ENCODE results near the gene PDGFA.

DNA sequence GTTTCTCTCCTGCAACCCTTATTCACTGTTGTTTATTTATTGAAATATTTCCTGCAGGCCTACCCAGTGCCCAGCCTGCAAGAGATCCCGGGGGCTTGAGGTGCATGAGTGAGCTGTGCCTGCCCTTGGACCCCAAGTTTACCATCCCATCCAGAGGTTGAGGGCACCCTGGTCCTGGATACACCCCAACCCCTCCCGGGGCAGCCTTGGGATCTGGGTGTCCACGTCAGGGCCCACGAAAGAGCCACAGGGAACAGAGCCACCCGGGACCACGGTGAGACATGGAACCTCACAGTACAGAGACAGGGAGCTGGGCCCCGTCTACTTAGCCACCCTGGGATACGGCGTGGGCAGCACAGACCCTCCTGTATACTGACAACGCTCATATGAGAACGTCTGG lies 28.8 kb upstream of the PDGFA start:
- TF ChIP-seq CTCF (IDR thresholded peaks at IDR 0.05) (no peak), EP300 (IDR thresholded peaks at IDR 0.05) (no peak), POLR2A (IDR thresholded peaks at IDR 0.05) (no peak)
